Trophoblast cell (in vitro differentiated cells and primary cell): ENCODE data around the gene SLC19A1.
"Not testable (repeated sequence)": the region's sequence is repeated elsewhere in the genome, so short reads cannot be mapped to it uniquely, and the experiment has no call there.

ENCODE experiments used
- DNase-seq, 2 donors: peaks; one replicate each; pipeline ENCODE4 v3.0.0-alpha.2; 2016
- H2AFZ ChIP-seq: 2 replicates; pipeline ENCODE4 v1.6.1; 2013; ENCODE audit warnings: low read length, moderate library complexity, mild to moderate bottlenecking; ENCODE audit not compliant: insufficient read depth, poor library complexity
- H2AK5ac ChIP-seq: 2 replicates; pipeline ENCODE4 v1.6.1; 2013; ENCODE audit warnings: mild to moderate bottlenecking, low read length
- H2BK120ac ChIP-seq: 2 replicates; pipeline ENCODE4 v1.6.1; 2013; ENCODE audit warnings: low read length, mild to moderate bottlenecking, moderate library complexity; ENCODE audit not compliant: insufficient read depth, poor library complexity
- H2BK12ac ChIP-seq: 2 replicates; pipeline ENCODE4 v1.6.1; 2013; ENCODE audit warnings: mild to moderate bottlenecking, low read length, moderate library complexity
- H2BK5ac ChIP-seq: 2 replicates; pipeline ENCODE4 v1.6.1; 2013; ENCODE audit warnings: low read length, low read depth, moderate library complexity, mild to moderate bottlenecking; ENCODE audit not compliant: poor library complexity
- H3K14ac ChIP-seq: 2 replicates; pipeline ENCODE4 v1.6.1; 2013; ENCODE audit warnings: mild to moderate bottlenecking, low read length
- H3K18ac ChIP-seq: 2 replicates; pipeline ENCODE4 v1.6.1; 2013; ENCODE audit warnings: mild to moderate bottlenecking, low read length
- H3K23ac ChIP-seq: 2 replicates; pipeline ENCODE4 v1.6.1; 2013; ENCODE audit warnings: low read length
- H3K27ac ChIP-seq: 2 replicates; pipeline ENCODE4 v1.5.1; 2013; ENCODE audit warnings: low read depth, mild to moderate bottlenecking, inconsistent platforms, low read length, moderate library complexity
- H3K27me3 ChIP-seq: 2 replicates; pipeline ENCODE4 v1.6.1; 2013; ENCODE audit warnings: inconsistent platforms, mild to moderate bottlenecking, low read length, moderate library complexity; ENCODE audit not compliant: insufficient read depth
- H3K36me3 ChIP-seq, 2 experiments: 1 replicate in 1 of 2; 2 replicates in 1 of 2; pipeline ENCODE4 v1.6.1; 2013; ENCODE audit warnings: low read length in 2 of 2, mild to moderate bottlenecking in 2 of 2, moderate library complexity in 1 of 2; ENCODE audit not compliant: insufficient read depth in 2 of 2, control insufficient read depth in 1 of 2
- H3K4ac ChIP-seq: 2 replicates; pipeline ENCODE4 v1.6.1; 2013; ENCODE audit warnings: low read depth, mild to moderate bottlenecking, low read length, moderate library complexity
- H3K4me1 ChIP-seq, 2 experiments: 1 replicate in 1 of 2; 2 replicates in 1 of 2; pipeline ENCODE4 v1.6.1; 2013; ENCODE audit warnings: low read length in 2 of 2, mild to moderate bottlenecking in 2 of 2, moderate library complexity in 1 of 2; ENCODE audit not compliant: insufficient read depth in 2 of 2, control insufficient read depth in 1 of 2
- H3K4me2 ChIP-seq: 2 replicates; pipeline ENCODE4 v1.6.1; 2013; ENCODE audit warnings: inconsistent platforms, mild to moderate bottlenecking, low read length, moderate library complexity
- H3K4me3 ChIP-seq: 2 replicates; pipeline ENCODE4 v1.5.1; 2013; ENCODE audit warnings: mild to moderate bottlenecking, low read depth, low read length, inconsistent platforms
- H3K79me1 ChIP-seq: one replicate; pipeline ENCODE4 v1.6.1; 2013; ENCODE audit warnings: low read length
- H3K79me2 ChIP-seq: 2 replicates; pipeline ENCODE4 v1.6.1; 2013; ENCODE audit warnings: low read length, mild to moderate bottlenecking; ENCODE audit not compliant: control insufficient read depth, insufficient read depth, poor library complexity
- H3K9ac ChIP-seq: 2 replicates; pipeline ENCODE4 v1.6.1; 2013; ENCODE audit warnings: mild to moderate bottlenecking, low read length
- H3K9me3 ChIP-seq: 2 replicates; pipeline ENCODE4 v1.6.1; 2013; ENCODE audit warnings: low read depth, mild to moderate bottlenecking, control low read depth, inconsistent platforms, low read length; ENCODE audit not compliant: insufficient read depth
- H4K12ac ChIP-seq: 2 replicates; pipeline ENCODE4 v1.6.1; 2013; ENCODE audit warnings: low read depth, mild to moderate bottlenecking, low read length, moderate library complexity
- H4K8ac ChIP-seq: 2 replicates; pipeline ENCODE4 v1.6.1; 2013; ENCODE audit warnings: low read depth, mild to moderate bottlenecking, low read length, moderate library complexity
- H4K91ac ChIP-seq: one replicate; pipeline ENCODE4 v1.6.1; 2013; ENCODE audit warnings: low read depth, mild to moderate bottlenecking, low read length, moderate library complexity
- WGBS: extraction: QIAGEN DNeasy Blood & Tissue Kit; methylation state at CpG from one replicate; pipeline ENCODE4 v1.1.7; 2013; ENCODE audit warnings: missing lambda C conversion rate; ENCODE audit not compliant: insufficient read length, insufficient coverage; ENCODE audit errors: extremely low coverage; 5-methylcytosine and 5-hydroxymethylcytosine counted together

Gene SLC19A1

GRCh38 chr21:45502006-45502345 lies 40.3 kb downstream of the SLC19A1 start:
- Histone ChIP-seq H3K14ac (no peak overlapping the region), H2BK12ac (no peak overlapping the region), H3K27ac (no peak overlapping the region), H4K12ac (no peak overlapping the region), H3K27me3 (no peaks in the 10 kb centered on the region), H3K23ac (no peak overlapping the region), H3K4me2 (no peak overlapping the region), H4K8ac (no peak overlapping the region), H2AK5ac (no peak overlapping the region), H3K18ac (no peak overlapping the region), H2BK120ac (no peak overlapping the region), H3K4me3 (no peak overlapping the region), H2AFZ (no peak overlapping the region), H3K36me3 (peaks cover 50 to 59% of the 10 kb centered on the region in 2 experiments), H3K9ac (no peak overlapping the region), H3K4ac (no peak overlapping the region), H3K9me3 (peaks cover 4% of the 10 kb centered on the region), H3K4me1 (no peaks in the 10 kb centered on the region), H3K79me2 (no peaks in the 10 kb centered on the region), H4K91ac (no peak overlapping the region), H2BK5ac (no peak overlapping the region), H3K79me1 (no peaks in the 10 kb centered on the region)
- DNase-seq: no peak
- no CpG with 5 or more reads among the region's 13 CpGs for WGBS

- not testable (repeated sequence) for H3K9me3 ChIP-seq, H3K14ac ChIP-seq, H3K23ac ChIP-seq, H3K9ac ChIP-seq, H2AK5ac ChIP-seq, H4K12ac ChIP-seq, H2BK12ac ChIP-seq, H3K79me1 ChIP-seq, H3K4me3 ChIP-seq, H2AFZ ChIP-seq, H3K18ac ChIP-seq, H3K27me3 ChIP-seq, H2BK5ac ChIP-seq, H3K4me2 ChIP-seq, H3K4me1 ChIP-seq, H4K91ac ChIP-seq, DNase-seq, H2BK120ac ChIP-seq, H4K8ac ChIP-seq, H3K79me2 ChIP-seq, H3K4ac ChIP-seq, H3K27ac ChIP-seq
- no CpG with 5 or more reads among the region's 20 CpGs for WGBS
- H3K36me3 ChIP-seq: peaks cover 54 to 61% of the 10 kb centered on the region in 2 experiments
Observed at GRCh38 chr21:45501081-45502005, 40.9 kb downstream of the SLC19A1 start.

- Histone ChIP-seq H3K4me1 (no peaks in the 10 kb centered on the region), H3K9me3 (peaks cover 7% of the 10 kb centered on the region), H2BK12ac (no peak overlapping the region), H4K12ac (no peak overlapping the region), H3K36me3 (peaks cover 60 to 62% of the 10 kb centered on the region in 2 experiments), H3K4me3 (no peak overlapping the region), H4K8ac (no peak overlapping the region), H4K91ac (no peak overlapping the region), H3K27ac (no peak overlapping the region), H3K14ac (no peak overlapping the region), H3K79me2 (no peaks in the 10 kb centered on the region), H3K18ac (no peak overlapping the region), H2BK120ac (no peak overlapping the region), H3K4ac (no peak overlapping the region), H2AFZ (no peak overlapping the region), H3K23ac (no peak overlapping the region), H3K79me1 (no peaks in the 10 kb centered on the region), H3K4me2 (no peak overlapping the region), H2AK5ac (no peak overlapping the region), H2BK5ac (no peak overlapping the region), H3K27me3 (no peaks in the 10 kb centered on the region), H3K9ac (no peak overlapping the region)
- DNase-seq: no peak
- 100% methylated on average over 1 of the region's 6 CpGs for WGBS
Observed at GRCh38 chr21:45499970-45500577, 42.2 kb downstream of the SLC19A1 start.

GRCh38 chr21:45499201-45499750 lies 43.0 kb downstream of the SLC19A1 start:
- H3K79me2 ChIP-seq: no peaks in the 10 kb centered on the region
- no peak overlapping the region for H2BK5ac ChIP-seq
- peaks cover 63 to 64% of the 10 kb centered on the region in 2 experiments for H3K36me3 ChIP-seq
- no peak for DNase-seq
- peaks cover 7% of the 10 kb centered on the region for H3K9me3 ChIP-seq
- H2AFZ ChIP-seq: no peak overlapping the region
- no peak overlapping the region for H4K91ac ChIP-seq
- no CpG with 5 or more reads among the region's 25 CpGs for WGBS
- no peak overlapping the region for H4K12ac ChIP-seq
- H3K23ac ChIP-seq: no peak overlapping the region
- H3K27ac ChIP-seq: no peak overlapping the region
- H3K4me3 ChIP-seq: no peak overlapping the region
- H3K4me2 ChIP-seq: no peak overlapping the region
- no peak overlapping the region for H3K9ac ChIP-seq
- no peak overlapping the region for H4K8ac ChIP-seq
- H2AK5ac ChIP-seq: no peak overlapping the region
- H3K18ac ChIP-seq: no peak overlapping the region
- no peaks in the 10 kb centered on the region for H3K79me1 ChIP-seq
- no peaks in the 10 kb centered on the region for H3K4me1 ChIP-seq
- H3K4ac ChIP-seq: no peak overlapping the region
- no peaks in the 10 kb centered on the region for H3K27me3 ChIP-seq
- no peak overlapping the region for H2BK12ac ChIP-seq
- H3K14ac ChIP-seq: no peak overlapping the region
- no peak overlapping the region for H2BK120ac ChIP-seq
